Fibroblast of peridontal ligament (primary cell): ENCODE measurements around the gene LBR.

Experiments
- DNase-seq: peaks from one replicate; pipeline ENCODE4 v3.0.0-alpha.2; 2010; ENCODE audit errors: extremely low read depth

LBR gene

DNA sequence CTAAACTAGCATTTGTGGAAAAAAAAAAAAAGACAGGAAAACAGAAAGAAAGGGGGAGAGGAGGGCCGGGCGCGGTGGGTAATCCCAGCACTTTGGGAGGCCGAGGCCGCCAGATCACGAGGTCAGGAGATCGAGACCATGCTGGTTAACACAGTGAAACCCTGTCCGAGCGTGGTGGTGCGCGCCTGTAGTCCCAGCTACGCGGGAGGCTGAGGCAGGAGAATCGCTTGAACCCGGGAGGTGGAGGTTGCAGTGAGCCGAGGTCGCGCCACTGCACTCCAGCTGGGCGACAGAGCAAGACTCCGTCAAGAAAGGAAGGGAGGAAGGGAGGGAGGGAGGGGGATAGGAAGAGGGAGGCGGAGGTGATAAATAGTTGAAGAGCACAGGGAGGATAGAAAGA, 54.7 kb downstream of the LBR start:
- DNase-seq: no peak

DNA sequence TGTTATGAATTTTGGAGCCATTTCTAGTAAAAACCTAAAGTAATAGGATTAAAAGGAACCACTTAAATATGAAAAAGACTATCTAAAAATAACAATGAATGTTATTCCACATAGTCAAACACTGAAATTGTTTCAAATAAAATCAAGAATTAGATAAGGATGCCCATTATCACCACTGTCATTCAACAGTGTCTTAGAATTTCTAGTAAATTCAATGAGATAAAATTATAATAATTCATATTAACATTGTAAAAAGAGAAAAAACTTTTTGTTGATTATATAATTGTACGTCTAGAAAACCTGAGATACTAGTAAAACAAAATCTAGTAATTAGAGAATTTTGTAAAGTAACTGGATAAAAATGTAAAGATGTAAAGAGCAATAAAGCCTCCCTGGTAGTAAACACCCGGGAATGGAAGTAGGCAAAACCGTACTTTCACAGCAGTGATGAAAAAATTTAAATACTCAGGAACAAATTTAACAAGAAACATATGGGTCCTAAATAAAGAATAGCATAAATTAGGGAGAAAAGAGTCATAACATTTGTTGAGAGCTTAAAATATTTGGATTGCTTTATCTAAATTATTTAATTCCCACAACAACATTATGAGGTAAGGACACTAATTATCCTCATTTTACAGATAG, 56.4 kb downstream of the LBR start:
- DNase-seq: no peak

DNA sequence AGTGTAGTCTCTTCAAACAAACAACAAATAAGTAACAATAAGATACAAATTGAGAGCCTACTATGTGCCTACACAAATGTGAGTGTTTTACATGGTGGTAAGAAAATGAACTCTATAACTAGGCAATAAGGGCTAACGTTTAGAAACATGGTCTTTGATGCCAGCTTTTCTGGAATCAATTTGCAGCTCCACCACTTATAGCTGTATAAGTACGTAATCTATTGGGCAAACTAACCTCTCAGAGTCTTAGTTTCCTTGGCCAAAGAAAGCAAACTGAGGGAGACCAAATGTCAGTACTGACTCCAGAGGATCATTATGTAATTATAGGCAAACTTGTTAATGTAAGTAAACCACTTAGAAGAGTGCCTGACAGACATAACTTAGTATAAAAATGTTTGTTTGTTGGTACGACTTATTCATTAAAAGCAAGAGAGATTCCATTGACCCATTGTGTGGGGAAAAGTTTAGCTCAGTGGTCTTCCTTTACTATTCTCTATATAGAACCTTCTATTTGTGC, 59.7 kb downstream of the LBR start:
- peak; percentile 65 for DNase-seq

DNA sequence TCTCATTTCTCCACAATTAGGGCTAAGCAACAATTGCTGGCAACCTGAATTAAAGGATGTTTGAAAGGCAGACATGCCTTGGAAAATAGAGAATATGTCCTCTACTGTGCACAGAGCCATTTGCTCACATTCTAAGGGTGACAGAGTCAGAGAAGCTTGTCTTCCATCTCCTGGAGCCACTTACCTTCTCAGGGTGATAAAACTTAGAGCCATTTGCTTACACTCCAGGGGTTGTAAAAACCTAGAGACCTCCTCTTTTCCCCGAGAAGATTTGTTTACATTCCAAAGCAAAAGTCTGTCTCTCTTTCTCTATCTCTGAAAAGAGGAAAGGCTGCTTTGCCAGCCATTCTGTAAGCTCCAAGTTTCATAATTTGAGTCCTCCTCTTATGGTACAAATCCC, 61.3 kb downstream of the LBR start:
- no peak for DNase-seq

DNA sequence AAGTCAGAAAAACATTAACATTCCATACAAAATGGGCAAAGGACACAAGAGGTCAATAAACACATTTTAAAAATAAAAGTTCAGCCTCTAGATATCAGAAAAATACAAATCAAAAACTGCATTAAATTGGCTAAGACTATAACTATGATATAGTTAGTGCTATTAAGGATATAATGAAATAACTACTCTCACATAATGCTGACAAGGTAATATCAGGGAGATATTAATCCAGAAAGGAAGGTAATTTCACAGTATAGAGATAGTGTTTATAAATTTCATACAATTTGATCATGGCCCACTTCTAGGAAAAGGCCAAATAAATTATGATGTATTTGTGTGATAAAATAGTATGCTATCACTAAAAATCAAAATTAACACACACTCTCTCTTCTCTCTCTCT, 61.8 kb downstream of the LBR start:
- DNase-seq: no peak

DNA sequence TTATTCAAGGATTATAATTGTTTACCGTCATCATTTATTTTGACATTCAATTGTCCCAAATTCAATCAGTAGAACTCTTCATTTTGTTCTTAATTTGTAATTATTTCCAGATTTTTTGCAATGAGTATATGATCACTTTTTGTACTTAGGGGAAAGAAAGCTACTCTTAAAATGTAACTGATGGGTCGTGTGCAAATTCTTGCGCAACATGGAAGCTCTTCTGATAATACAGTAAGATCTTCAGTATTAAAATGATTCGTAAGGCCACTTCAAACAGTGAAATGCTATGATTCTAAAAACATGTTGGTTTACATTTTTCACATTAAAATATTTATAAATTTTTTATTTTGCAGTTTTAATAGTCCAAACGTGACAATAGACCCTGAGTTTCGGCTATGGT, 63.4 kb downstream of the LBR start:
- no peak for DNase-seq

DNA sequence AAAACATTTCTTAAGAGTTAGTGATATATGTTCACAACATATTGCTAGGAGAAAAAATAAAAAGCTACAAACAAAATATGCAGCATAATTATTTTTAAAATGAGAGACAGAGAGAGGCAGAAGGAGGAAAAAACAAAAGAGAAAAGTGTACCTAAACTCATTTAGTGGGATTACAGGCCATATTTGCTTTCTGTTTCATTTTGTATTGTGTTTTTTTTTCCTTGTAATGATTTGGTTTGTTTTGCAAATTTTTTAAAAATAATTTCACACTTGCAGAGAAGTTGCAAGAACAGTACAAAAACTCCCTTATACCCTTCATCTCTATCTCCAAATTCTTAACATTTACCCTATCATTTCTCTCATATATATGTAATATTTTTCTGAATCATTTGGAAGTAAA, 65.0 kb downstream of the LBR start:
- no peak for DNase-seq

DNA sequence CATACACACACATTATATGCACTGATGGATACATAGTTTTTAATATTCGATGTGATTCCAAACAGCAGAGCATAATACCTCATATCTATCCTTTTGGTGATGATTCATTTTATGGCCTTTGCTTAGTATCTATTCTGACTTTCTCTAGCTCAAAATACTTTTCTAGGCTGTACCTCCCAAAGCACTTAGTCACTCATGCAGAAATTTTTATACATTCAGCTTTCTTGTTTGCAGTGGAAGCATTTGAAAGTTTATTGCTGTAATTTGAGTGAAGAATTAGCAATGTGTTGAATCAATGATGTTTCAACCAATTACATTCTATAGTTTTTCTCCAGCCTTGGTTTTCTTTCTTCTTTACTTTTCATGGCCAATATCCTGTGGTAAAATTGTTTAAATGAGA, 66.7 kb downstream of the LBR start:
- DNase-seq: no peak

DNA sequence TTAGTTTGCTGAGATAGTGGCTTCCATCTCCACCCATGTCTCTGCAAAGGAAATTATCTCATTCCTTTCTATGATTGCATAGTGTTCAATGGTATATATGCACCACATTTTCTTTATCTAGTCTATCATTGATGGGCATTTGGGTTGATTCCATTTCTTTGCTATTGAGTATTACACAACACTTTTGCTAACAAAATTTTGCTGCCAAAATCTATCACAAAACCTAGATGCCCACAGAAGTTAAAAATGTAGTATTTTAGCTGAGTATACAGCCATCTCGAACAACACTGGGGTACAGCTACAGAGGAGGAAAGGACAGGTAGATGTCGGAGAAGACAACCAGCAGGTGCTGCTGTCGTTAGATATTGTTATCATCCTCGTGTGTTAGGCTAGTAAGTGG, 67.7 kb downstream of the LBR start:
- DNase-seq: no peak

DNA sequence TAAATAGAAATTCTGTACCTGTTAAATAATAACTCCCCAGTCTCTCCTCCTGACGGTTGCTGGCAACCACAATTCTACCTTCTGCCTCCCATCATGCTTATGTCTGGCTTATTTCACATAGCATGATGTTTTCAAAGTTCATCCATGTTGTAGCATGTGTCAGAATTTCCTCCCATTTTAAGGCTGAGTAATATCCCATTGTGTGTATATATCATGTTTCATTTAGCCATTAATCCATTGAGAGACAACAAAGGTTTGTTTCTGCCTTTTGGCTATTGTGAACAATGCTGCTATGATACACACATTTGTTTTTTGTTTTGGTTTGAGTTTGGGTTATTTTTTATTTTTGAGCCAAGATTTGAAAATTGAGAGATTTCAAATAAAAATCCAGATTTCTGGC, 72.0 kb downstream of the LBR start:
- DNase-seq: no peak

DNA sequence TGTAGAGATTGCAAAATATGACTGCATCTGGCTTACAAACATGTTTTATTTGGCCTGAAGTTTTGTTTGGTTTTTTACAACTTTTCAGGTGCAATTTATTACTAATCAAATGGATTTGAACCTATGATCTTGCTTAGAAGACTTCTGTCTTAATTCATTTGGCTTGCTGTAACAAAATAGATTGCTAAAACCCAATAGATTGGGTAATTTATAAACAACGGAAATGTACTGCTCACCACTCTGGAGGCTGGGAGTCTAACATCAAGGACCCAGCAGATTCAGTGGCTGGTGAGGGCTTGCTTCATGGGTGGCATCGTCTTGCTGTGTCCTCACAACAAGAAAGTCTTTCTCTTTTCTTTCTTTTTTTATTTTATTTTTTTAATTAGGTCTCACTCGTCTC, 72.9 kb downstream of the LBR start:
- DNase-seq: no peak
